ENCODE data around the gene LRRC8D. TPM values are rescaled to one million over a fixed set of nuclear protein-coding genes. Genes with fewer than 3 reads are reported as not detected.

LRRC8D gene
- total and polyA plus RNA-seq, 9 of the 15 experiments (the other 6 are each of a cell fraction or from before 2014, with no cell fraction given) = 3.4 to 53.9 (median 15.9) TPM

DNA sequence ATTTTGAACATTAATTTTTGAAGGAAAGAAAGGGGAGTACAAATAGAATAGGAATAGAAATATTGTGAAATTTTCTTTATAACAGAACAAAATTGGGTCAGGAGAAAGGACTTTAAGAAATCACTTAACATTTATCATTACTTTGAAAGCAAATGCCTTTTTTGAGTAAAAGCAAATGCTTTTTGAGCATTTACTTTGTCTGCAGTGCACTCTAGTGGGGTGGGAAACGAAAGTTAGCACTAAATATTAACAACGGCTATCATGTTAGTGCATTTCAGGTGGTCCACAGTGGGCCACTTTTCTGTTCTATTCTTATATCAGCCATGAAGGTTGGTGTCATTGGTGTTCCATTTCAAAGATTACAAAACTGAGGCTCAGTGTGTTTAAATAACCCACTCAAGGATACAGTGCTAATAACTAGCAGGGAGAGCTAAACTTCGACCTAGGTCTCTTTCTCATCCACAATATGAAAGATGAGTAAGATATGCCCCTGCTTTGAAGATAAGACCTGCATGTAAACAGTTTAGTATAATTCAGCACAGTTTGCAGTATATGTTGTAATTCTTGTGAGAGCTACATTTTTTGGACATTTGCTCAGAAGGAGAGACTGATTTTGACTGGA, 13.4 kb downstream of the LRRC8D start (continued):
- TF ChIP-seq PATZ1 (CRISPR knock-in tag; IDR thresholded peaks at IDR 0.05; ENCODE audit: borderline replicate concordance) = no peak
- TF ChIP-seq ZSCAN32 (CRISPR knock-in tag; IDR thresholded peaks at IDR 0.05) = no peak
- 0 out of 4 replicates have a peak, but pooled peaks of 1 of the 2 experiments have one; percentile 9 for TF ChIP-seq RAD21 (CRISPR knock-in tag; conservative IDR thresholded peaks at IDR 0.05 in 1 of 2, IDR thresholded peaks at IDR 0.05 in 1 of 2)
- TF ChIP-seq HNRNPK (IDR thresholded peaks at IDR 0.05; ENCODE audit: low read depth, low read length, poor library complexity, severe bottlenecking) = no peak
- TF ChIP-seq BCOR (IDR thresholded peaks at IDR 0.05) = peak; percentile 84
- TF ChIP-seq RBM25 (IDR thresholded peaks at IDR 0.05; ENCODE audit: low read depth, low read length, severe bottlenecking) = peak; percentile 92
- no peak for TF ChIP-seq ZNF77 (CRISPR knock-in tag; IDR thresholded peaks at IDR 0.05)
- no peak for TF ChIP-seq SNRNP70 (optimal IDR thresholded peaks at IDR 0.05; ENCODE audit: low read depth, low read length)
- no peak for TF ChIP-seq CHD1 (IDR thresholded peaks at IDR 0.05; ENCODE audit: low read length)
- TF ChIP-seq CBX2 (IDR thresholded peaks at IDR 0.05; ENCODE audit: insufficient read depth, low read length, poor library complexity, severe bottlenecking) = no peak
- no peak for TF ChIP-seq ZNF780A (CRISPR knock-in tag; IDR thresholded peaks at IDR 0.05)
- TF ChIP-seq, protein P1, sequence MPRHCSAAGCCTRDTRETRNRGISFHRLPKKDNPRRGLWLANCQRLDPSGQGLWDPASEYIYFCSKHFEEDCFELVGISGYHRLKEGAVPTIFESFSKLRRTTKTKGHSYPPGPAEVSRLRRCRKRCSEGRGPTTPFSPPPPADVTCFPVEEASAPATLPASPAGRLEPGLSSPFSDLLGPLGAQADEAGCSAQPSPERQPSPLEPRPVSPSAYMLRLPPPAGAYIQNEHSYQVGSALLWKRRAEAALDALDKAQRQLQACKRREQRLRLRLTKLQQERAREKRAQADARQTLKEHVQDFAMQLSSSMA (CRISPR knock-in tag; IDR thresholded peaks at IDR 0.05) = no peak
- no peak for TF ChIP-seq CHCHD3 (CRISPR knock-in tag; IDR thresholded peaks at IDR 0.05)
- 0 out of 4 replicates have a peak, but pooled peaks of 1 of the 2 experiments have one; percentile 13 for TF ChIP-seq RCOR1 (IDR thresholded peaks at IDR 0.05; ENCODE audit: borderline replicate concordance in 1 of 2, low read depth in 2 of 2, low read length in 2 of 2)
- TF ChIP-seq ADNP (tag; IDR thresholded peaks at IDR 0.05) = peak; percentile 49; the same call in 1 of the 2 replicates
- TF ChIP-seq THAP12 (CRISPR knock-in tag; IDR thresholded peaks at IDR 0.05) = no peak
- no peak for TF ChIP-seq SMARCA4 (IDR thresholded peaks at IDR 0.05)
- no peak for TF ChIP-seq ZSCAN29 (IDR thresholded peaks at IDR 0.05)
- no peak for TF ChIP-seq YY1 (IDR thresholded peaks at IDR 0.05; ENCODE audit: borderline replicate concordance in 1 of 3, control insufficient read depth in 1 of 3, extremely low read depth in 1 of 3, insufficient read depth in 3 of 3, insufficient read length in 1 of 3, insufficient replicate concordance in 2 of 3, low read depth in 1 of 3, low read length in 2 of 3)
- TF ChIP-seq ZFP30 (CRISPR knock-in tag; IDR thresholded peaks at IDR 0.05; ENCODE audit: borderline replicate concordance) = no peak
- TF ChIP-seq, protein P2, sequence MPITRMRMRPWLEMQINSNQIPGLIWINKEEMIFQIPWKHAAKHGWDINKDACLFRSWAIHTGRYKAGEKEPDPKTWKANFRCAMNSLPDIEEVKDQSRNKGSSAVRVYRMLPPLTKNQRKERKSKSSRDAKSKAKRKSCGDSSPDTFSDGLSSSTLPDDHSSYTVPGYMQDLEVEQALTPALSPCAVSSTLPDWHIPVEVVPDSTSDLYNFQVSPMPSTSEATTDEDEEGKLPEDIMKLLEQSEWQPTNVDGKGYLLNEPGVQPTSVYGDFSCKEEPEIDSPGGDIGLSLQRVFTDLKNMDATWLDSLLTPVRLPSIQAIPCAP (CRISPR knock-in tag; IDR thresholded peaks at IDR 0.05; ENCODE audit: borderline replicate concordance) = no peak
- TF ChIP-seq KLF13 (tag; IDR thresholded peaks at IDR 0.05; ENCODE audit: borderline replicate concordance, low read depth) = no peak
